H9 (cell line): ENCODE measurements around the gene FOXQ1. TPM values are rescaled to one million over a fixed set of nuclear protein-coding genes. Genes with fewer than 3 reads are reported as not detected.

Experiments
- DNase-seq: peaks from one replicate; pipeline ENCODE4 v3.0.0-alpha.2; 2017
- H2AFZ ChIP-seq: one replicate; pipeline ENCODE4 v1.6.1; 2013; ENCODE audit warnings: mild to moderate bottlenecking, low read length, control low read depth, moderate library complexity
- H2AK5ac ChIP-seq: 2 replicates; pipeline ENCODE4 v1.6.1; 2013; ENCODE audit warnings: low read length, control low read depth, mixed read lengths; ENCODE audit not compliant: insufficient read length
- H2BK120ac ChIP-seq: one replicate; pipeline ENCODE4 v1.6.1; 2013; ENCODE audit warnings: low read depth, mild to moderate bottlenecking, low read length, control low read depth, inconsistent platforms; ENCODE audit not compliant: poor library complexity, severe bottlenecking
- H2BK12ac ChIP-seq: 2 replicates; pipeline ENCODE4 v1.6.1; 2013; ENCODE audit warnings: low read length, control low read depth, mixed read lengths, low read depth; ENCODE audit not compliant: insufficient read length
- H2BK15ac ChIP-seq: 2 replicates; pipeline ENCODE4 v1.6.1; 2013; ENCODE audit warnings: low read depth, low read length, control low read depth
- H2BK20ac ChIP-seq: one replicate; pipeline ENCODE4 v1.6.1; 2013; ENCODE audit warnings: low read depth, mild to moderate bottlenecking, low read length, control low read depth, inconsistent platforms; ENCODE audit not compliant: poor library complexity, severe bottlenecking
- H2BK5ac ChIP-seq: 2 replicates; pipeline ENCODE4 v1.6.1; 2013; ENCODE audit warnings: low read length, control low read depth, mixed read lengths; ENCODE audit not compliant: insufficient read length
- H3K14ac ChIP-seq: 2 replicates; pipeline ENCODE4 v1.6.1; 2013; ENCODE audit warnings: low read length, control low read depth; ENCODE audit not compliant: insufficient read depth
- H3K18ac ChIP-seq: 2 replicates; pipeline ENCODE4 v1.6.1; 2013; ENCODE audit warnings: low read depth, mild to moderate bottlenecking, mixed read lengths, low read length, control low read depth; ENCODE audit not compliant: insufficient read length
- H3K23ac ChIP-seq: 2 replicates; pipeline ENCODE4 v1.6.1; 2013; ENCODE audit warnings: low read length, control low read depth, mixed read lengths, low read depth; ENCODE audit not compliant: insufficient read length
- H3K23me2 ChIP-seq: 2 replicates; pipeline ENCODE4 v1.6.1; 2013; ENCODE audit warnings: low read depth, mild to moderate bottlenecking, mixed read lengths, low read length, control low read depth; ENCODE audit not compliant: insufficient read length, poor library complexity, severe bottlenecking
- H3K27ac ChIP-seq: 2 replicates; pipeline ENCODE4 v1.5.1; 2013; ENCODE audit warnings: low read length, control low read depth, mixed read lengths, low read depth; ENCODE audit not compliant: insufficient read length
- H3K27me3 ChIP-seq: 2 replicates; pipeline ENCODE4 v1.6.1; 2013; ENCODE audit warnings: low read length, control low read depth, inconsistent platforms; ENCODE audit not compliant: insufficient read depth
- H3K4ac ChIP-seq: 2 replicates; pipeline ENCODE4 v1.6.1; 2013; ENCODE audit warnings: low read depth, mild to moderate bottlenecking, control low read depth, inconsistent platforms, low read length, moderate library complexity
- H3K4me1 ChIP-seq: 2 replicates; pipeline ENCODE4 v1.6.1; 2013; ENCODE audit warnings: low read length, control low read depth, inconsistent platforms; ENCODE audit not compliant: insufficient read depth
- H3K4me2 ChIP-seq: 2 replicates; pipeline ENCODE4 v1.6.1; 2013; ENCODE audit warnings: low read length, control low read depth, mixed read lengths; ENCODE audit not compliant: insufficient read length, insufficient read depth
- H3K56ac ChIP-seq: 2 replicates; pipeline ENCODE4 v1.6.1; 2013; ENCODE audit warnings: low read depth, mild to moderate bottlenecking, mixed read lengths, low read length, control low read depth; ENCODE audit not compliant: insufficient read length
- H3K79me1 ChIP-seq: 2 replicates; pipeline ENCODE4 v1.6.1; 2013; ENCODE audit warnings: low read depth, mild to moderate bottlenecking, moderate library complexity, low read length, control low read depth, inconsistent platforms; ENCODE audit not compliant: insufficient read depth, poor library complexity, severe bottlenecking
- H3K79me2 ChIP-seq: 2 replicates; pipeline ENCODE4 v1.6.1; 2013; ENCODE audit warnings: low read length, control low read depth, inconsistent platforms; ENCODE audit not compliant: insufficient read depth
- H3K9ac ChIP-seq: 2 replicates; pipeline ENCODE4 v1.6.1; 2013; ENCODE audit warnings: low read length, control low read depth, mixed read lengths; ENCODE audit not compliant: insufficient read length; ENCODE audit errors: extremely low read depth
- H3K9me3 ChIP-seq: one replicate; pipeline ENCODE4 v1.6.1; 2013; ENCODE audit warnings: low read depth, low read length, inconsistent platforms; ENCODE audit not compliant: control insufficient read depth
- H3T11ph ChIP-seq: one replicate; pipeline ENCODE4 v1.6.1; 2013; ENCODE audit warnings: mild to moderate bottlenecking, low read length, control low read depth, inconsistent platforms
- H4K20me1 ChIP-seq: one replicate; pipeline ENCODE4 v1.6.1; 2013; ENCODE audit not compliant: control insufficient read depth, insufficient read length, insufficient read depth
- H4K5ac ChIP-seq: 2 replicates; pipeline ENCODE4 v1.6.1; 2013; ENCODE audit warnings: low read depth, mild to moderate bottlenecking, mixed read lengths, low read length, control low read depth; ENCODE audit not compliant: insufficient read length
- H4K8ac ChIP-seq: replicated peaks from 2 replicates; pipeline ENCODE4 v1.6.1; 2013; ENCODE audit warnings: low read length, control low read depth, mixed read lengths, low read depth; ENCODE audit not compliant: insufficient read length
- H4K91ac ChIP-seq: 2 replicates; pipeline ENCODE4 v1.6.1; 2013; ENCODE audit warnings: low read depth, mild to moderate bottlenecking, moderate library complexity, mixed read lengths, low read length, control low read depth; ENCODE audit not compliant: insufficient read length
- H3K27ac Mint-ChIP-seq, 3 experiments: 2 replicates in 2 of 3; 3 replicates in 1 of 3; pipeline ENCODE4 v1.8.0; 2020 to 2021; ENCODE audit warnings: mixed read lengths in 3 of 3, mild to moderate bottlenecking in 1 of 3, moderate library complexity in 1 of 3
- H3K27me3 Mint-ChIP-seq: 2 replicates; pipeline ENCODE4 v1.8.0; 2021; ENCODE audit warnings: low read depth, mild to moderate bottlenecking, moderate library complexity, mixed read lengths
- H3K36me3 Mint-ChIP-seq, 3 experiments: 2 replicates in 2 of 3; 3 replicates in 1 of 3; pipeline ENCODE4 v1.8.0; 2020 to 2021; ENCODE audit warnings: low read depth in 3 of 3, mixed read lengths in 3 of 3; ENCODE audit not compliant: insufficient read depth in 1 of 3
- H3K4me1 Mint-ChIP-seq, 2 experiments: 2 replicates each; pipeline ENCODE4 v1.8.0; 2020; ENCODE audit warnings: mixed read lengths in 2 of 2
- H3K4me3 Mint-ChIP-seq, 2 experiments: 2 replicates in 1 of 2; 3 replicates in 1 of 2; pipeline ENCODE4 v1.8.0; 2020 to 2021; ENCODE audit warnings: mild to moderate bottlenecking in 2 of 2, mixed read lengths in 2 of 2, moderate library complexity in 1 of 2
- H3K9me3 Mint-ChIP-seq, 2 experiments: 2 replicates in 1 of 2; 3 replicates in 1 of 2; pipeline ENCODE4 v1.8.0; 2020; ENCODE audit warnings: mild to moderate bottlenecking in 2 of 2, mixed read lengths in 2 of 2, moderate library complexity in 1 of 2
- CTCF ChIP-seq: fragments of 200-600 bp; sonication (generic); conservative IDR thresholded peaks from 3 replicates; pipeline ENCODE4 v1.8.0; 2021; ENCODE audit warnings: antibody characterized with exemption, mild to moderate bottlenecking
- WGBS: extraction: QIAGEN DNeasy Blood & Tissue Kit; methylation state at CpG from one replicate; pipeline ENCODE4 v1.1.7; 2013; ENCODE audit warnings: missing lambda C conversion rate, low lambda C conversion rate, mixed read lengths; ENCODE audit not compliant: insufficient read length; ENCODE audit errors: extremely low coverage; 5-methylcytosine and 5-hydroxymethylcytosine counted together
- total RNA-seq: library from RNA; stranded (reverse); gene quantifications from 2 replicates; pipeline ENCODE4 v1.2.1, GENCODE V29; 2021

Gene FOXQ1
- total RNA-seq, 1 experiment from 2014 or later, result 0.15 TPM

DNA sequence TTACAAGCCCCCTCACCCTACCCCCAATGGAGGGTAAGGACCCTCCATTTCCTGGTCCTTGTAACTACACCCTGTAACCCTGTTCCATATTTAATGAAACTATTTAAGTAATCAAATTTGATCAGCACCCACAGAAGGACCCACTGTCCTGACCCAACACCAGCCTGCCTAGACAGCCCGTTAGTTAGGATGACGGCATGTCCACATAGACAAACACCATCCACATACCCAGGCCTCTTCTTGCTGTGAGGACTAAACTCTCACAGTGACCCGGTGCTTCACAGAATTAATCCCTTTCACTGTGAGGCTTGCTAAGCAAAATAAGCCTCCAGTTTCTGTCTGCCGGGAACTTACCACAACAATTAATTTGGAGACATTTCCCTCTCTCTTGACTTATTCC is 32.8 kb upstream of the FOXQ1 start:
- no peaks in the 10 kb centered on the region for H3K9me3 ChIP-seq
- no peak overlapping the region for H2BK5ac ChIP-seq
- no peaks in the 10 kb centered on the region for H3K27me3 ChIP-seq
- H2BK12ac ChIP-seq, result no peak overlapping the region
- no peak overlapping the region for H2AK5ac ChIP-seq
- H3K14ac ChIP-seq, result no peak overlapping the region
- no peak overlapping the region for H3K9ac ChIP-seq
- H4K8ac ChIP-seq, result no peak overlapping the region
- H4K20me1 ChIP-seq, result no peaks in the 10 kb centered on the region
- H3K27ac Mint-ChIP-seq, result no peak overlapping the region
- H3K4me3 Mint-ChIP-seq, result no peak overlapping the region
- no peak overlapping the region for H4K5ac ChIP-seq
- no peak overlapping the region for H3T11ph ChIP-seq
- no peak for DNase-seq
- no peak overlapping the region for H3K4ac ChIP-seq
- no peak overlapping the region for H3K4me2 ChIP-seq
- no peak overlapping the region for H3K18ac ChIP-seq
- H3K27me3 Mint-ChIP-seq, result peaks cover 20% of the 10 kb centered on the region
- peaks cover 9 to 14% of the 10 kb centered on the region in 2 experiments for H3K9me3 Mint-ChIP-seq
- no peaks in the 10 kb centered on the region for H3K4me1 ChIP-seq
- no peak overlapping the region for H2BK120ac ChIP-seq
- no peak overlapping the region for H3K23ac ChIP-seq
- no peak overlapping the region for H3K27ac ChIP-seq
- H3K79me1 ChIP-seq, result no peaks in the 10 kb centered on the region
- H3K23me2 ChIP-seq, result no peaks in the 10 kb centered on the region
- no peak overlapping the region for H2AFZ ChIP-seq
- H2BK20ac ChIP-seq, result no peak overlapping the region
- no peak overlapping the region for H3K56ac ChIP-seq
- H3K4me1 Mint-ChIP-seq, result no peaks in the 10 kb centered on the region
- H2BK15ac ChIP-seq, result no peak overlapping the region
- TF ChIP-seq CTCF, result no peak
- no CpG with 5 or more reads among the region's 4 CpGs for WGBS
- H4K91ac ChIP-seq, result no peak overlapping the region
- H3K79me2 ChIP-seq, result no peaks in the 10 kb centered on the region
- peaks cover 1 to 7% (median 6%) of the 10 kb centered on the region in 3 experiments; a peak in 6 of 7 replicates for H3K36me3 Mint-ChIP-seq
